Tibial nerve (tissue), 4 donors: Measurements from ENCODE around the gene BTLA.

Experiments
- CTCF ChIP-seq, 5 experiments: fragments of 200-600 bp in 3 of 5; fragments of 450-650 bp in 2 of 5; sonication (generic) in 3 of 5; IDR thresholded peaks; one replicate each; pipeline ENCODE4 v1.5.1; 2016 to 2019; ENCODE audit warnings: antibody characterized with exemption in 5 of 5, mild to moderate bottlenecking in 3 of 5, moderate library complexity in 2 of 5
- EP300 ChIP-seq, 2 donors: sonication (generic); formaldehyde crosslinking; IDR thresholded peaks; one replicate each; pipeline ENCODE4 v1.6.1; 2017; ENCODE audit warnings: antibody characterized with exemption in 2 of 2, mild to moderate bottlenecking in 1 of 2
- POLR2A ChIP-seq, 2 donors: fragments of 450-650 bp; IDR thresholded peaks; one replicate each; pipeline ENCODE4 v1.6.1; 2017; ENCODE audit warnings: antibody characterized with exemption in 2 of 2, mild to moderate bottlenecking in 2 of 2, moderate library complexity in 2 of 2

GRCh38 chr3:112415390-112415789 lies 83.9 kb downstream of the BTLA start:
- no peak for TF ChIP-seq CTCF (IDR thresholded peaks at IDR 0.05)
- no peak for TF ChIP-seq EP300 (IDR thresholded peaks at IDR 0.05)
- TF ChIP-seq POLR2A (IDR thresholded peaks at IDR 0.05), result no peak
